ENCODE data around the gene KAZALD1. TPM values are rescaled to one million over a fixed set of nuclear protein-coding genes. Genes with fewer than 3 reads are reported as not detected.

Gene KAZALD1
- total and polyA plus RNA-seq, 10 of the 15 experiments (the other 5 are each of a cell fraction or from before 2014, with no cell fraction given): 0.10 to 4.3 (median 1.9) TPM

GRCh38 chr10:101012525-101013364 is 49.0 kb upstream of the KAZALD1 start:
- ChIA-PET CTCF (interaction anchor here (1.1 to 2.2 kb wide), 5 partner anchors 10 to 99 kb away, joined by 3 to 8 read pairs (median 5); partner anchors contain the start of gene LZTS2), POLR2A (no interaction called here), RAD21 (ENCODE audit: unreplicated experiment) (interaction anchor here (1.1 kb wide), 1 partner anchor 14 kb away, joined by 3 read pairs; no protein-coding TSS in a partner anchor), SMC1A (ENCODE audit: uncharacterized antibody, unreplicated experiment) (interaction anchor here (1.6 kb wide), 1 partner anchor 14 kb away, joined by 6 read pairs; no protein-coding TSS in a partner anchor)
- DNase-seq (ENCODE audit: low read depth, low spot score) (peak; percentile 61), FAIRE-seq (peak; percentile 83), ATAC-seq (peak; percentile 91)
- intact Hi-C loops (cut with micrococcal nuclease; ENCODE audit: unreplicated experiment): loop anchor here (1.0 kb wide), 1 partner anchor 13 kb away; the partner anchor contains the start of gene LZTS2
- no peaks in the 10 kb centered on the region for H3K36me3 ChIP-seq (ENCODE audit: control insufficient read depth in 2 of 2, insufficient read depth in 2 of 2, low read length in 1 of 2)
- no TSS peak for BruUV-seq (replicated peaks)
- in situ Hi-C loops (cut with MboI): no loop called here
- H3K4me1 ChIP-seq (ENCODE audit: control insufficient read depth, insufficient read depth, low read length): peaks cover 3% of the 10 kb centered on the region; the same call in 1 of the 2 replicates
- H3K27ac ChIP-seq (ENCODE audit: control insufficient read depth, insufficient read depth): no peak overlapping the region
- H3K9ac ChIP-seq (ENCODE audit: control insufficient read depth, insufficient read depth, low read length): no peak overlapping the region
- H3K4me3 ChIP-seq: no peak overlapping the region
- H3K4me2 ChIP-seq (ENCODE audit: control insufficient read depth, insufficient read depth): no peak overlapping the region
- H3K79me2 ChIP-seq (ENCODE audit: control insufficient read depth, insufficient read depth, low read length): no peaks in the 10 kb centered on the region
- no peak overlapping the region for H2AFZ ChIP-seq (ENCODE audit: control insufficient read depth, low read depth, low read length)
- 13% methylated on average over 14 of the region's 14 CpGs for WGBS (ENCODE audit: insufficient coverage, insufficient replicate concordance, low lambda C conversion rate, missing lambda C conversion rate)
- H4K20me1 ChIP-seq (ENCODE audit: control insufficient read depth, insufficient read depth): no peaks in the 10 kb centered on the region
- peaks cover 3 to 8% of the 10 kb centered on the region in 2 experiments for H3K27me3 ChIP-seq (replicated peaks in 1 of 2; ENCODE audit: control insufficient read depth in 2 of 2, insufficient read depth in 2 of 2, low read length in 1 of 2)
- no peaks in the 10 kb centered on the region for H3K9me3 ChIP-seq (replicated peaks; ENCODE audit: control insufficient read depth, insufficient read depth, low read length)
- TF ChIP-seq GABPA (IDR thresholded peaks at IDR 0.05; ENCODE audit: low read depth): no peak
- TF ChIP-seq HDAC6 (IDR thresholded peaks at IDR 0.05; ENCODE audit: unreplicated experiment): no peak
- TF ChIP-seq PAX8 (IDR thresholded peaks at IDR 0.05): no peak
- TF ChIP-seq ZSCAN29 (IDR thresholded peaks at IDR 0.05): no peak
- no peak for TF ChIP-seq PML (IDR thresholded peaks at IDR 0.05; ENCODE audit: low read length)
- TF ChIP-seq RAD51 (IDR thresholded peaks at IDR 0.05): no peak
- no peak for TF ChIP-seq ZBTB40 (IDR thresholded peaks at IDR 0.05; ENCODE audit: borderline replicate concordance)
- no peak for TF ChIP-seq IRF3 (IDR thresholded peaks at IDR 0.05)
- TF ChIP-seq MLLT1 (IDR thresholded peaks at IDR 0.05): no peak
- TF ChIP-seq USF2 (IDR thresholded peaks at IDR 0.05; ENCODE audit: borderline replicate concordance, low read depth, low read length): no peak
- TF ChIP-seq RELB (IDR thresholded peaks at IDR 0.05; ENCODE audit: low read depth): no peak
- TF ChIP-seq FOXM1 (IDR thresholded peaks at IDR 0.05; ENCODE audit: low read depth, low read length): no peak

Data from GM12878 (cell line).